IPS-18a (cell line): ENCODE measurements around the gene PIP.
"Not testable (repeated sequence)": the region's sequence is repeated elsewhere in the genome, so short reads cannot be mapped to it uniquely, and the experiment has no call there.

Experiments used
- H3K27ac ChIP-seq: one replicate; pipeline ENCODE4 v1.5.1; 2013; ENCODE audit warnings: low read length
- H3K27me3 ChIP-seq: one replicate; pipeline ENCODE4 v1.6.1; 2013; ENCODE audit warnings: mild to moderate bottlenecking, low read length; ENCODE audit not compliant: control insufficient read depth, insufficient read depth
- H3K36me3 ChIP-seq: one replicate; pipeline ENCODE4 v1.6.1; 2013; ENCODE audit warnings: low read depth, low read length; ENCODE audit not compliant: control insufficient read depth
- H3K4me1 ChIP-seq: one replicate; pipeline ENCODE4 v1.6.1; 2013; ENCODE audit warnings: low read depth, low read length; ENCODE audit not compliant: control insufficient read depth
- H3K4me3 ChIP-seq: one replicate; pipeline ENCODE4 v1.5.1; 2013; ENCODE audit warnings: low read length
- H3K9ac ChIP-seq: one replicate; pipeline ENCODE4 v1.6.1; 2013; ENCODE audit warnings: mild to moderate bottlenecking, low read length, moderate library complexity
- H3K9me3 ChIP-seq: one replicate; pipeline ENCODE4 v1.6.1; 2013; ENCODE audit warnings: low read depth, low read length; ENCODE audit not compliant: control insufficient read depth

The PIP gene

GRCh38 chr7:143131781-143132180 is at the start of gene PIP:
Gene PIP (plus strand): TSS chr7:143132077. CDS start chr7:143132117, 40 bp downstream.
- Histone ChIP-seq H3K9me3 (no peaks in the 10 kb centered on the region), H3K4me1 (no peaks in the 10 kb centered on the region), H3K27me3 (no peaks in the 10 kb centered on the region), H3K27ac (no peak within 1 kb of the TSS), H3K9ac (no peak within 1 kb of the TSS), H3K36me3 (no peaks in the 10 kb centered on the region), H3K4me3 (no peak within 1 kb of the TSS)

DNA sequence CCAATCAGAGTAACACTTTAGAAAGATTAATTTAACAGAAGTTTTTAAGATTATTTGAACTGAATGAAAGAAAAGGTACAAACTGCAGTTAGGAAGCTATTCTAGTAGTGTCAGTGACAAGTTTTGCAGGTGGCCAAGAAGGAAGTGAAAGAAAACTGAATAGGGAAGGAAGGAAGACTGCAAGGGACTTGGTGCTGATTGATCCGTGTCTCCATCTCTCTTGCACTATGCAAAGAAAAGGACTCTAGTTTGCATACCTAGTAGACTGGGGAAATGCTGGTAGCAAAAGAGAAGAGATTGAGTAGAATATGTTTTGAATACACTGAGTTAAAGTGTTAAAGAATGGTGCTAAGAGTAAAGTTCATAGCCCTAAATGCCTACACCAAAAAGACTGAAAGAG is 46.8 kb upstream of the PIP start:
- no peak overlapping the region for H3K27ac ChIP-seq
- H3K9me3 ChIP-seq: no peaks in the 10 kb centered on the region
- no peak overlapping the region for H3K9ac ChIP-seq
- no peak overlapping the region for H3K4me3 ChIP-seq
- H3K27me3 ChIP-seq: no peaks in the 10 kb centered on the region
- no peaks in the 10 kb centered on the region for H3K36me3 ChIP-seq
- H3K4me1 ChIP-seq: no peaks in the 10 kb centered on the region

- H3K4me1 ChIP-seq, H3K9me3 ChIP-seq, H3K9ac ChIP-seq, H3K36me3 ChIP-seq, H3K27ac ChIP-seq, H3K27me3 ChIP-seq, H3K4me3 ChIP-seq: not testable (repeated sequence)
Measured at GRCh38 chr7:143085610-143086009, 46.3 kb upstream of the PIP start.

DNA sequence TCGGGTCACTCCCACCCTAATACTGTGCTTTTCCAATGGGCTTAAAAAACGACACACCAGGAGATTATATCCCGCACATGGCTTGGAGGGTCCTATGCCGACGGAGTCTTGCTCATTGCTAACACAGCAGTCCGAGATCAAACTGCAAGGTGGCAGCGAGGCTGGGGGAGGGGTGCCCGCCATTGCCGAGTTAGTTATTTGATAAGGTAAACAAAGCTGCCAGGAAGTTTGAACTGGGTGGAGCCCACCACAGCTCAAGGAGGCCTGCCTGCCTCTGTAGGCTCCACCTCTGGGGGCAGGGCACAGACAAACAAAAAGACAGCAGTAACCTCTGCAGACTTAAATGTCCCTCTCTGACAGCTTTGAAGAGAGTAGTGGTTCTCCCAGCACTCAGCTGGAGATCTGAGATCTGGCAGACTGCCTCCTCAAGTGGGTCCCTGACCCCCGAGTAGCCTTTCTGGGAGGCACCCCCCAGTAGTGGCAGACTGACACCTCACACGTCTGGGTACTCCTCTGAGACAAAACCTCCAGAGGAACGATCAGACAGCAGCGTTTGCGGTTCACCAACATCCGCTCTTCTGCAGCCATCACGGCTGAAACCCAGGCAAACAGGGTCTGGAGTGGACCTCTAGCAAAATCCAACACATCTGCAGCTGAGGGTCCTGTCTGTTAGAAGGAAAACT is 43.2 kb upstream of the PIP start:
- H3K27ac ChIP-seq, H3K9ac ChIP-seq, H3K27me3 ChIP-seq, H3K36me3 ChIP-seq, H3K4me3 ChIP-seq, H3K4me1 ChIP-seq, H3K9me3 ChIP-seq: not testable (repeated sequence)

- Histone ChIP-seq H3K36me3 (no peaks in the 10 kb centered on the region), H3K9me3 (peaks cover 3% of the 10 kb centered on the region), H3K27ac (no peak overlapping the region), H3K9ac (no peak overlapping the region), H3K4me3 (no peak overlapping the region), H3K27me3 (no peaks in the 10 kb centered on the region), H3K4me1 (no peaks in the 10 kb centered on the region)
Measured at GRCh38 chr7:143096146-143096545, 35.7 kb upstream of the PIP start.

- not testable (repeated sequence) for H3K9me3 ChIP-seq, H3K27me3 ChIP-seq, H3K4me1 ChIP-seq, H3K9ac ChIP-seq, H3K27ac ChIP-seq, H3K36me3 ChIP-seq, H3K4me3 ChIP-seq
Measured at GRCh38 chr7:143099579-143099978, 32.3 kb upstream of the PIP start.

GRCh38 chr7:143104759-143105158 is 27.1 kb upstream of the PIP start:
- Histone ChIP-seq H3K36me3 (no peaks in the 10 kb centered on the region), H3K4me3 (no peak overlapping the region), H3K27ac (no peak overlapping the region), H3K4me1 (no peaks in the 10 kb centered on the region), H3K27me3 (no peaks in the 10 kb centered on the region), H3K9ac (no peak overlapping the region), H3K9me3 (peaks cover 3% of the 10 kb centered on the region)

DNA sequence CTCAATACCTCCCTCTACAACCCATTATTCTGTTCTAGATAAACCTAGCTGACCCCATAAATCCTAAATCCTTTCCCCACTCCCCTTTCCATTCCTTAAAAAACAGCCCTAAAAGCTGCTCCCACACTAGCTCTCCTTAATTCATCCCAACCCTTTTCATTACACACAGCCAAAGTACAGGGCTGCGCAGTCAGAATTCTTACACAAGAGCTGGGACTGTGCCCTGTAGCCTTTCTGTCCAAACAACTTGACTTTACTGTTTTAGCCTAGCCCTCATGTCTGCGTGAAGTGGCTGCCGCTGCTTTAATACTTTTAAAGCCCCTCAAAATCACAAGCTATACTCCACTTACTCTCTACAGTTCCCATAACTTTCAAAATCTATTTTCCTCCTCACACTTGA is 23.9 kb upstream of the PIP start:
- not testable (repeated sequence) for H3K9ac ChIP-seq, H3K9me3 ChIP-seq, H3K27ac ChIP-seq, H3K4me1 ChIP-seq, H3K36me3 ChIP-seq, H3K4me3 ChIP-seq, H3K27me3 ChIP-seq

DNA sequence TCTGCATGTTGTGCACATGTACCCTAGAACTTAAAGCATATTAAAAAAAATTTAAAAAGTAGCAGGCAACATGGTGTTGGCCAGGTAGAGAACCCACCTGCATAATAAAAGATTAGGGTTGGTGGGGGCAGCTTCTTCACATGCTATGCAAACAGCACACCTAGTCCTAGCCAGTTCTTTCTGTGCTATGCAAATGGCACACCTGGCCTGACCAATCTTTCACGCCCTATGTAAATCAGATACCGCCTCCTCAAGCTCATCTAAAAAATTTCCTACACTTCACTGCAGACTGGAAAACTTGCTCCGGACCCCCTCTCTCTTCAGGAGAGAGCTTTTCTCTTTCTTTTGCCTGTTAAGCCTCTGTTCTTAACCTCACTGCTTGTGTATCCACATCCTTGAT is 14.5 kb upstream of the PIP start:
- H3K9ac ChIP-seq: no peak overlapping the region
- H3K4me3 ChIP-seq: no peak overlapping the region
- peaks cover 4% of the 10 kb centered on the region for H3K9me3 ChIP-seq
- H3K4me1 ChIP-seq: peaks cover 3% of the 10 kb centered on the region
- H3K27ac ChIP-seq: no peak overlapping the region
- no peaks in the 10 kb centered on the region for H3K36me3 ChIP-seq
- H3K27me3 ChIP-seq: no peaks in the 10 kb centered on the region

- Histone ChIP-seq H3K9me3 (peaks cover 8% of the 10 kb centered on the region), H3K27ac (no peak overlapping the region), H3K4me1 (peaks cover 3% of the 10 kb centered on the region), H3K9ac (no peak overlapping the region), H3K36me3 (no peaks in the 10 kb centered on the region), H3K27me3 (no peaks in the 10 kb centered on the region), H3K4me3 (no peak overlapping the region)
Measured at GRCh38 chr7:143120691-143121405, 11.0 kb upstream of the PIP start.

- H3K36me3 ChIP-seq, H3K4me3 ChIP-seq, H3K4me1 ChIP-seq, H3K27ac ChIP-seq, H3K9ac ChIP-seq, H3K27me3 ChIP-seq, H3K9me3 ChIP-seq: not testable (repeated sequence)
Measured at GRCh38 chr7:143123326-143123725, 8.6 kb upstream of the PIP start.

DNA sequence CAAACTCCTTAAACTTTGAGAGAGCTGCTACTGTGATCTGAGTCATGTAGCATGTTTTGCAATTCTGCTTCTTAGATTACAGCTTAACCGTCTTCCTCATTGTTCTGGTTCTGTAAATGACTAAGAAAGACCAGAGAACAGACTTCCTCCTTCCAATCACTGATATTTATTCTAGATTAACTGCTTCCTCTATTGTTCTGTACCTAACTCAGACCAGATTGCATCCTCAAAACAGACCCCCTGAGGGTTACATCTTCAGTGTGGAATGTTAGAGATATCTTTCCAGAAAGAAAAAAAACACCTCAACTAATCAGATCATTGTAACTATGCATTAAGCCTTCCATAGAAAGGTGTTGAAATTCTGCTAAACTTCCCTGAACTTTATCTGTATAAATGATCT is 5.7 kb upstream of the PIP start:
- Histone ChIP-seq H3K27ac (no peak overlapping the region), H3K4me1 (no peaks in the 10 kb centered on the region), H3K4me3 (no peak overlapping the region), H3K27me3 (no peaks in the 10 kb centered on the region), H3K9ac (no peak overlapping the region), H3K9me3 (peaks cover 8% of the 10 kb centered on the region), H3K36me3 (no peaks in the 10 kb centered on the region)
